Skeletal muscle tissue (tissue), 4 donors: ENCODE measurements around the gene CMTM7. TPM values are rescaled to one million over a fixed set of nuclear protein-coding genes. Genes with fewer than 3 reads are reported as not detected.
A peak's percentile ranks its signal among the peaks of the same experiment; 100 is the strongest.

Experiments
- H3K27ac ChIP-seq: one replicate; pipeline ENCODE4 v1.7.0; 2013; ENCODE audit warnings: mild to moderate bottlenecking, low read depth, low read length, inconsistent platforms
- H3K27me3 ChIP-seq, 3 donors: one replicate each; pipeline ENCODE4 v1.7.0; 2013; ENCODE audit warnings: low read length in 3 of 3; ENCODE audit not compliant: control insufficient read depth in 3 of 3, insufficient read depth in 3 of 3
- H3K36me3 ChIP-seq, 3 donors: one replicate each; pipeline ENCODE4 v1.7.0; 2013; ENCODE audit warnings: low read length in 3 of 3; ENCODE audit not compliant: control insufficient read depth in 3 of 3, insufficient read depth in 3 of 3
- H3K4me1 ChIP-seq, 3 donors: one replicate each; pipeline ENCODE4 v1.7.0; 2013; ENCODE audit warnings: low read length in 3 of 3, mild to moderate bottlenecking in 3 of 3; ENCODE audit not compliant: control insufficient read depth in 3 of 3, insufficient read depth in 3 of 3
- H3K4me3 ChIP-seq, 3 donors: one replicate each; pipeline ENCODE4 v1.7.0; 2013; ENCODE audit warnings: low read length in 3 of 3
- H3K9ac ChIP-seq, 3 donors: one replicate each; pipeline ENCODE4 v1.7.0; 2013; ENCODE audit warnings: low read length in 3 of 3, mild to moderate bottlenecking in 3 of 3, moderate library complexity in 2 of 3, low read depth in 1 of 3
- H3K9me3 ChIP-seq, 3 donors: one replicate each; pipeline ENCODE4 v1.7.0; 2013; ENCODE audit warnings: low read length in 3 of 3; ENCODE audit not compliant: control insufficient read depth in 3 of 3
- total RNA-seq: library from RNA; depleted of rRNA; stranded (reverse); fragments of >200 nt; gene quantifications from one replicate; pipeline ENCODE4 v1.2.3, GENCODE V29; 2014
- donor health status: Osteomylitis.

Gene CMTM7
- 3.7 TPM for total RNA-seq

- Histone ChIP-seq H3K27me3 (peaks cover 0 to 4% (median 2%) of the 10 kb centered on the region in 3 donors), H3K9ac (peak within 1 kb of the TSS; percentile 69 to 82 (median 69)), H3K27ac (peak within 1 kb of the TSS; percentile 56), H3K4me1 (peaks cover 4 to 18% (median 10%) of the 10 kb centered on the region in 3 donors), H3K36me3 (no peaks in the 10 kb centered on the region), H3K4me3 (peak within 1 kb of the TSS; percentile 68 to 75 (median 69)), H3K9me3 (no peaks in the 10 kb centered on the region)
Observed at GRCh38 chr3:32391643-32392535, at the start of gene CMTM7. Gene CMTM7 (plus strand): TSS chr3:32391853. CDS start chr3:32391907, 54 bp downstream.

- H3K36me3 ChIP-seq: no peaks in the 10 kb centered on the region
- H3K9ac ChIP-seq: no peak overlapping the region
- no peaks in the 10 kb centered on the region for H3K27me3 ChIP-seq
- H3K4me3 ChIP-seq: peak overlapping the region in 1 of 3 donors; percentile 24
- no peaks in the 10 kb centered on the region for H3K4me1 ChIP-seq
- H3K9me3 ChIP-seq: no peaks in the 10 kb centered on the region
- no peak overlapping the region for H3K27ac ChIP-seq
Observed at GRCh38 chr3:32347343-32348125, 44.1 kb upstream of the CMTM7 start.

GRCh38 chr3:32349184-32349583, 42.5 kb upstream of the CMTM7 start:
- Histone ChIP-seq H3K4me3 (no peak overlapping the region), H3K9ac (no peak overlapping the region), H3K27me3 (no peaks in the 10 kb centered on the region), H3K27ac (no peak overlapping the region), H3K36me3 (no peaks in the 10 kb centered on the region), H3K9me3 (no peaks in the 10 kb centered on the region), H3K4me1 (no peaks in the 10 kb centered on the region)

GRCh38 chr3:32352563-32352962, 39.1 kb upstream of the CMTM7 start:
- Histone ChIP-seq H3K4me3 (no peak overlapping the region), H3K27ac (no peak overlapping the region), H3K9ac (no peak overlapping the region), H3K27me3 (no peaks in the 10 kb centered on the region), H3K36me3 (no peaks in the 10 kb centered on the region), H3K9me3 (no peaks in the 10 kb centered on the region), H3K4me1 (no peaks in the 10 kb centered on the region)

GRCh38 chr3:32353351-32353750, 38.3 kb upstream of the CMTM7 start:
- Histone ChIP-seq H3K9me3 (no peaks in the 10 kb centered on the region), H3K36me3 (no peaks in the 10 kb centered on the region), H3K4me3 (no peak overlapping the region), H3K27ac (no peak overlapping the region), H3K4me1 (no peaks in the 10 kb centered on the region), H3K9ac (no peak overlapping the region), H3K27me3 (no peaks in the 10 kb centered on the region)

GRCh38 chr3:32354362-32354778, 37.3 kb upstream of the CMTM7 start:
- H3K27ac ChIP-seq: no peak overlapping the region
- no peak overlapping the region for H3K4me3 ChIP-seq
- no peaks in the 10 kb centered on the region for H3K36me3 ChIP-seq
- no peaks in the 10 kb centered on the region for H3K27me3 ChIP-seq
- H3K4me1 ChIP-seq: no peaks in the 10 kb centered on the region
- H3K9me3 ChIP-seq: no peaks in the 10 kb centered on the region
- no peak overlapping the region for H3K9ac ChIP-seq

GRCh38 chr3:32355751-32356291, 35.8 kb upstream of the CMTM7 start:
- Histone ChIP-seq H3K36me3 (no peaks in the 10 kb centered on the region), H3K4me1 (no peaks in the 10 kb centered on the region), H3K27ac (no peak overlapping the region), H3K27me3 (no peaks in the 10 kb centered on the region), H3K4me3 (no peak overlapping the region), H3K9me3 (no peaks in the 10 kb centered on the region), H3K9ac (no peak overlapping the region)

GRCh38 chr3:32359766-32360492, 31.7 kb upstream of the CMTM7 start:
- Histone ChIP-seq H3K4me1 (no peaks in the 10 kb centered on the region), H3K9ac (no peak overlapping the region), H3K9me3 (no peaks in the 10 kb centered on the region), H3K27me3 (no peaks in the 10 kb centered on the region), H3K36me3 (no peaks in the 10 kb centered on the region), H3K27ac (no peak overlapping the region), H3K4me3 (no peak overlapping the region)

GRCh38 chr3:32360493-32360827, 31.2 kb upstream of the CMTM7 start:
- Histone ChIP-seq H3K9ac (no peak overlapping the region), H3K27me3 (no peaks in the 10 kb centered on the region), H3K4me3 (no peak overlapping the region)

More at GRCh38 chr3:32360493-32360827, 31.2 kb upstream of the CMTM7 start:
- Histone ChIP-seq H3K4me1 (no peaks in the 10 kb centered on the region), H3K9me3 (no peaks in the 10 kb centered on the region), H3K36me3 (no peaks in the 10 kb centered on the region), H3K27ac (no peak overlapping the region)
